Peyer's patch (tissue), 4 donors: ENCODE data around the gene GALNT2. TPM values are rescaled to one million over a fixed set of nuclear protein-coding genes. Genes with fewer than 3 reads are reported as not detected.

ENCODE experiments used
- DNase-seq, 3 donors: peaks; one replicate each; pipeline ENCODE4 v3.0.0-alpha.2; 2017 to 2019
- H3K27ac ChIP-seq, 4 donors: fragments of 200-600 bp; sonication (generic); one replicate each; pipeline ENCODE4 v1.5.1; 2016 to 2019
- H3K27me3 ChIP-seq, 2 donors: fragments of 200-600 bp; sonication (generic); one replicate each; pipeline ENCODE4 v1.5.1; 2019
- H3K36me3 ChIP-seq, 3 donors: fragments of 200-600 bp; sonication (generic); one replicate each; pipeline ENCODE4 v1.5.1; 2016 to 2019
- H3K4me1 ChIP-seq, 4 donors: fragments of 200-600 bp; sonication (generic); one replicate each; pipeline ENCODE4 v1.5.1; 2016 to 2019
- H3K4me3 ChIP-seq, 4 donors: fragments of 200-600 bp; sonication (generic); 1 replicate in 3 of 4; 2 replicates in 1 of 4; pipeline ENCODE4 v1.5.1; 2016 to 2019; ENCODE audit warnings: mild to moderate bottlenecking in 1 of 4
- H3K9me3 ChIP-seq, 4 donors: fragments of 200-600 bp; sonication (generic); one replicate each; pipeline ENCODE4 v1.5.1; 2016 to 2019; ENCODE audit warnings: mild to moderate bottlenecking in 1 of 4
- CTCF ChIP-seq, 6 experiments: fragments of 450-650 bp in 4 of 6; fragments of 200-600 bp in 2 of 6; sonication (generic) in 1 of 6; IDR thresholded peaks; one replicate each; pipeline ENCODE4 v1.5.1; 2017 to 2019; ENCODE audit warnings: antibody characterized with exemption in 6 of 6, mild to moderate bottlenecking in 3 of 6, moderate library complexity in 1 of 6
- POLR2A ChIP-seq, 2 donors: fragments of 450-650 bp; IDR thresholded peaks; one replicate each; pipeline ENCODE4 v1.5.1; 2017; ENCODE audit warnings: antibody characterized with exemption in 2 of 2, mild to moderate bottlenecking in 2 of 2, moderate library complexity in 2 of 2
- total RNA-seq, 4 donors: library from RNA; depleted of rRNA; stranded (reverse); fragments of >200 nt; gene quantifications; one replicate each; pipeline ENCODE4 v1.1.0, GENCODE V29; 2016

Gene GALNT2
- total RNA-seq, 4 donors from 2014 or later = 36.3 to 52.5 (median 43.6) TPM

GRCh38 chr1:230315099-230315498 is 248.1 kb downstream of the GALNT2 start:
- TF ChIP-seq POLR2A (IDR thresholded peaks at IDR 0.05) = no peak
- no peak for TF ChIP-seq CTCF (IDR thresholded peaks at IDR 0.05)
- H3K27me3 ChIP-seq = no peaks in the 10 kb centered on the region
- no peaks in the 10 kb centered on the region for H3K36me3 ChIP-seq
- no peaks in the 10 kb centered on the region for H3K4me1 ChIP-seq
- H3K9me3 ChIP-seq = no peaks in the 10 kb centered on the region
- no peak for DNase-seq
- H3K27ac ChIP-seq = no peak overlapping the region
- H3K4me3 ChIP-seq = no peak overlapping the region

- Histone ChIP-seq H3K27ac (no peak overlapping the region), H3K4me3 (no peak overlapping the region), H3K27me3 (no peaks in the 10 kb centered on the region), H3K9me3 (no peaks in the 10 kb centered on the region), H3K36me3 (no peaks in the 10 kb centered on the region), H3K4me1 (no peaks in the 10 kb centered on the region)
- no peak for DNase-seq
- TF ChIP-seq CTCF (IDR thresholded peaks at IDR 0.05) (no peak), POLR2A (IDR thresholded peaks at IDR 0.05) (no peak)
Observed at GRCh38 chr1:230316864-230317745, 250.1 kb downstream of the GALNT2 start.

- Histone ChIP-seq H3K4me1 (no peaks in the 10 kb centered on the region), H3K9me3 (no peaks in the 10 kb centered on the region), H3K4me3 (no peak overlapping the region), H3K36me3 (no peaks in the 10 kb centered on the region), H3K27me3 (no peaks in the 10 kb centered on the region), H3K27ac (no peak overlapping the region)
- TF ChIP-seq POLR2A (IDR thresholded peaks at IDR 0.05) = no peak
- no peak for TF ChIP-seq CTCF (IDR thresholded peaks at IDR 0.05)
- DNase-seq = no peak
Observed at GRCh38 chr1:230317823-230318819, 251.1 kb downstream of the GALNT2 start.

GRCh38 chr1:230319014-230319747 is 252.1 kb downstream of the GALNT2 start:
- no peaks in the 10 kb centered on the region for H3K9me3 ChIP-seq
- TF ChIP-seq CTCF (IDR thresholded peaks at IDR 0.05) = no peak
- no peak for TF ChIP-seq POLR2A (IDR thresholded peaks at IDR 0.05)

GRCh38 chr1:230320804-230321203 is 253.8 kb downstream of the GALNT2 start:
- H3K4me1 ChIP-seq = no peaks in the 10 kb centered on the region
- TF ChIP-seq CTCF (IDR thresholded peaks at IDR 0.05) = no peak
- no peak for TF ChIP-seq POLR2A (IDR thresholded peaks at IDR 0.05)
- no peak for DNase-seq

More at GRCh38 chr1:230319014-230319747, 252.1 kb downstream of the GALNT2 start:
- H3K4me1 ChIP-seq = no peaks in the 10 kb centered on the region
- no peak overlapping the region for H3K27ac ChIP-seq
- no peak overlapping the region for H3K4me3 ChIP-seq
- H3K36me3 ChIP-seq = no peaks in the 10 kb centered on the region
- H3K27me3 ChIP-seq = no peaks in the 10 kb centered on the region
- no peak for DNase-seq

More at GRCh38 chr1:230320804-230321203, 253.8 kb downstream of the GALNT2 start:
- Histone ChIP-seq H3K36me3 (no peaks in the 10 kb centered on the region), H3K27me3 (no peaks in the 10 kb centered on the region), H3K9me3 (no peaks in the 10 kb centered on the region), H3K4me3 (no peak overlapping the region), H3K27ac (no peak overlapping the region)
